ENCODE data around the gene MTHFSD.

Gene MTHFSD

GRCh38 chr16:86490859-86491639 lies 64.0 kb downstream of the MTHFSD start:
- no peak for DNase-seq (ENCODE audit: low read depth)

- DNase-seq (ENCODE audit: low read depth): no peak
Observed at GRCh38 chr16:86485746-86486145, 69.3 kb downstream of the MTHFSD start.

GRCh38 chr16:86484240-86484639 lies 70.8 kb downstream of the MTHFSD start:
- DNase-seq (ENCODE audit: low read depth): no peak

GRCh38 chr16:86481607-86482006 lies 73.4 kb downstream of the MTHFSD start:
- DNase-seq (ENCODE audit: low read depth): no peak

GRCh38 chr16:86480444-86480843 lies 74.6 kb downstream of the MTHFSD start:
- DNase-seq (ENCODE audit: low read depth): no peak

Measured in HS-27A (cell line).